Astrocyte of the cerebellum (primary cell): Measurements from ENCODE around the gene LMF1.

Experiments used
- DNase-seq: peaks from one replicate; pipeline ENCODE4 v3.0.0-alpha.2; 2011; ENCODE audit warnings: low read depth
- H3K4me3 ChIP-seq: 2 replicates; pipeline ENCODE4 v1.5.1; 2011; ENCODE audit warnings: mild to moderate bottlenecking, low read depth, low read length, moderate library complexity
- CTCF ChIP-seq: IDR thresholded peaks from 2 replicates; pipeline ENCODE4 v1.5.1; 2012; ENCODE audit warnings: low read length, low read depth, moderate library complexity, mild to moderate bottlenecking; ENCODE audit errors: missing control alignments
- in situ Hi-C: cut with HindIII; loops from 2 replicates; pipeline ENCODE4 v1.10.0; 2017; ENCODE audit warnings: low sequenced_read_pairs

The LMF1 gene

GRCh38 chr16:901149-901548, 69.6 kb downstream of the LMF1 start:
- no peak for DNase-seq
- TF ChIP-seq CTCF = no peak
- no peak overlapping the region for H3K4me3 ChIP-seq
- in situ Hi-C loops = no loop called here

GRCh38 chr16:900211-900610, 70.6 kb downstream of the LMF1 start:
- no peak for TF ChIP-seq CTCF
- in situ Hi-C loops = no loop called here
- no peak overlapping the region for H3K4me3 ChIP-seq
- no peak for DNase-seq

- no peak overlapping the region for H3K4me3 ChIP-seq
- TF ChIP-seq CTCF = no peak
- in situ Hi-C loops = loop anchor here (10.0 kb wide), 1 partner anchor 65 kb away; no protein-coding TSS in a partner anchor
- DNase-seq = no peak
Measured at GRCh38 chr16:899683-900060, 71.1 kb downstream of the LMF1 start.

- no peak for DNase-seq
- no peak for TF ChIP-seq CTCF
- in situ Hi-C loops = loop anchor here (10.0 kb wide), 1 partner anchor 64 kb away; no protein-coding TSS in a partner anchor
Measured at GRCh38 chr16:898761-899682, 71.8 kb downstream of the LMF1 start.

GRCh38 chr16:898216-898615, 72.6 kb downstream of the LMF1 start:
- no peak overlapping the region for H3K4me3 ChIP-seq
- in situ Hi-C loops = loop anchor here (10.0 kb wide), 1 partner anchor 63 kb away; no protein-coding TSS in a partner anchor
- TF ChIP-seq CTCF = no peak
- DNase-seq = no peak

More at GRCh38 chr16:898761-899682, 71.8 kb downstream of the LMF1 start:
- no peak overlapping the region for H3K4me3 ChIP-seq

GRCh38 chr16:897701-898100, 73.1 kb downstream of the LMF1 start:
- in situ Hi-C loops = loop anchor here (10.0 kb wide), 1 partner anchor 63 kb away; no protein-coding TSS in a partner anchor
- no peak for TF ChIP-seq CTCF
- no peak overlapping the region for H3K4me3 ChIP-seq
- DNase-seq = no peak
